Activated T-cell treated with anti-CD3 and anti-CD28 coated beads, Interleukin-2, amount 50 U/mL, for 1 hour (primary cell): ENCODE data around the gene FAM13A.

Experiments used
- DNase-seq: peaks from one replicate; pipeline ENCODE4 v3.0.0-alpha.2; 2020

The FAM13A gene

GRCh38 chr4:88702782-88703181 is 354.2 kb downstream of the FAM13A start:
- no peak for DNase-seq

- DNase-seq, result no peak
These were observed 358.5 kb downstream of the FAM13A start for GRCh38 chr4:88698519-88698918.

- DNase-seq, result peak; percentile 78
These were observed 359.2 kb downstream of the FAM13A start, which contains the start of gene NAP1L5 for GRCh38 chr4:88697588-88698329. NAP1L5 (minus strand) TSS chr4:88697829; CDS start chr4:88697754, 75 bp downstream.

- peak; percentile 25 for DNase-seq
These were observed 359.8 kb downstream of the FAM13A start for GRCh38 chr4:88697141-88697540.

GRCh38 chr4:88696630-88697029 is 360.4 kb downstream of the FAM13A start:
- DNase-seq, result no peak

- no peak for DNase-seq
These were observed 363.2 kb downstream of the FAM13A start for GRCh38 chr4:88693792-88694191.

GRCh38 chr4:88690355-88690754 is 366.6 kb downstream of the FAM13A start:
- DNase-seq, result no peak

GRCh38 chr4:88681209-88681608 is 375.8 kb downstream of the FAM13A start:
- no peak for DNase-seq
